Measurements from ENCODE around the gene ATRNL1. TPM values are rescaled to one million over a fixed set of nuclear protein-coding genes. Genes with fewer than 3 reads are reported as not detected.

The ATRNL1 gene
- total and polyA plus RNA-seq, 2 experiments from 2014 or later, result not detected

- DNase-seq, result no peak
- Histone ChIP-seq H4K20me1 (ENCODE audit: insufficient read depth) (no peaks in the 10 kb centered on the region), H3K4me3 (no peak overlapping the region), H3K9ac (no peak overlapping the region), H3K36me3 (ENCODE audit: low read depth) (no peaks in the 10 kb centered on the region), H3F3A (ENCODE audit: insufficient read depth) (no peaks in the 10 kb centered on the region), H3K79me2 (ENCODE audit: insufficient read depth) (no peaks in the 10 kb centered on the region), H3K27me3 (replicated peaks; ENCODE audit: insufficient read depth) (no peaks in the 10 kb centered on the region; the same call in 1 of the 2 replicates), H3K4me2 (ENCODE audit: unreplicated experiment) (no peak overlapping the region), H3K9me3 (ENCODE audit: low read depth) (no peaks in the 10 kb centered on the region), H3K4me1 (ENCODE audit: insufficient read depth) (no peaks in the 10 kb centered on the region), H3K9me2 (ENCODE audit: insufficient read depth) (no peaks in the 10 kb centered on the region), H3K27ac (no peak overlapping the region), H2AFZ (no peak overlapping the region)
- in situ Hi-C loops (cut with MboI), result loop anchor here (10.0 kb wide), 1 partner anchor 483 kb away; no protein-coding TSS in a partner anchor
- TF ChIP-seq EZH2 (IDR thresholded peaks at IDR 0.05; ENCODE audit: insufficient read depth, poor library complexity, severe bottlenecking) (no peak), EZH2phosphoT487 (IDR thresholded peaks at IDR 0.05; ENCODE audit: insufficient read depth, low read depth) (no peak)
Observed at GRCh38 chr10:115801457-115801856, 708.3 kb downstream of the ATRNL1 start.

- no peak overlapping the region for H3K4me2 ChIP-seq (ENCODE audit: unreplicated experiment)
Observed at GRCh38 chr10:115801992-115802391, 708.8 kb downstream of the ATRNL1 start.

GRCh38 chr10:115802911-115803310 lies 709.7 kb downstream of the ATRNL1 start:
- H3K36me3 ChIP-seq (ENCODE audit: low read depth), result no peaks in the 10 kb centered on the region
- H3K9ac ChIP-seq, result no peak overlapping the region
- TF ChIP-seq EZH2phosphoT487 (IDR thresholded peaks at IDR 0.05; ENCODE audit: insufficient read depth, low read depth) (no peak), EZH2 (IDR thresholded peaks at IDR 0.05; ENCODE audit: insufficient read depth, poor library complexity, severe bottlenecking) (no peak)
- H4K20me1 ChIP-seq (ENCODE audit: insufficient read depth), result no peaks in the 10 kb centered on the region
- no peak overlapping the region for H2AFZ ChIP-seq
- no peak overlapping the region for H3K4me3 ChIP-seq
- H3F3A ChIP-seq (ENCODE audit: insufficient read depth), result no peaks in the 10 kb centered on the region
- no peak overlapping the region for H3K27ac ChIP-seq
- H3K4me1 ChIP-seq (ENCODE audit: insufficient read depth), result no peaks in the 10 kb centered on the region
- H3K4me2 ChIP-seq (ENCODE audit: unreplicated experiment), result no peak overlapping the region
- H3K79me2 ChIP-seq (ENCODE audit: insufficient read depth), result no peaks in the 10 kb centered on the region
- H3K27me3 ChIP-seq (replicated peaks; ENCODE audit: insufficient read depth), result no peaks in the 10 kb centered on the region
- no peak for DNase-seq
- in situ Hi-C loops (cut with MboI), result loop anchor here (10.0 kb wide), 1 partner anchor 482 kb away; no protein-coding TSS in a partner anchor
- H3K9me2 ChIP-seq (ENCODE audit: insufficient read depth), result no peaks in the 10 kb centered on the region
- no peaks in the 10 kb centered on the region for H3K9me3 ChIP-seq (ENCODE audit: low read depth)

More at GRCh38 chr10:115801992-115802391, 708.8 kb downstream of the ATRNL1 start:
- Histone ChIP-seq H3K9me2 (ENCODE audit: insufficient read depth) (no peaks in the 10 kb centered on the region), H3K4me1 (ENCODE audit: insufficient read depth) (no peaks in the 10 kb centered on the region), H4K20me1 (ENCODE audit: insufficient read depth) (no peaks in the 10 kb centered on the region), H3K9me3 (ENCODE audit: low read depth) (no peaks in the 10 kb centered on the region), H3K27ac (no peak overlapping the region), H3K27me3 (replicated peaks; ENCODE audit: insufficient read depth) (no peaks in the 10 kb centered on the region; the same call in 1 of the 2 replicates), H3K4me3 (no peak overlapping the region), H3F3A (ENCODE audit: insufficient read depth) (no peaks in the 10 kb centered on the region), H3K9ac (no peak overlapping the region), H2AFZ (no peak overlapping the region), H3K79me2 (ENCODE audit: insufficient read depth) (no peaks in the 10 kb centered on the region), H3K36me3 (ENCODE audit: low read depth) (no peaks in the 10 kb centered on the region)
- 50 to 53% methylated on average over 2 of the region's 2 CpGs for WGBS, 2 experiments (ENCODE audit: low coverage in 1 of 2, low lambda C conversion rate in 2 of 2, missing lambda C conversion rate in 2 of 2)
- DNase-seq, result no peak
- TF ChIP-seq EZH2 (IDR thresholded peaks at IDR 0.05; ENCODE audit: insufficient read depth, poor library complexity, severe bottlenecking), result no peak
- TF ChIP-seq EZH2phosphoT487 (IDR thresholded peaks at IDR 0.05; ENCODE audit: insufficient read depth, low read depth), result no peak
- in situ Hi-C loops (cut with MboI), result loop anchor here (10.0 kb wide), 1 partner anchor 483 kb away; no protein-coding TSS in a partner anchor

GRCh38 chr10:115814542-115814941 lies 721.4 kb downstream of the ATRNL1 start:
- TF ChIP-seq EZH2phosphoT487 (IDR thresholded peaks at IDR 0.05; ENCODE audit: insufficient read depth, low read depth), result no peak
- no peak for TF ChIP-seq EZH2 (IDR thresholded peaks at IDR 0.05; ENCODE audit: insufficient read depth, poor library complexity, severe bottlenecking)
- 43 to 48% methylated on average over 2 of the region's 2 CpGs for WGBS, 2 experiments (ENCODE audit: low coverage in 1 of 2, low lambda C conversion rate in 2 of 2, missing lambda C conversion rate in 2 of 2)

GRCh38 chr10:115818012-115818411 lies 724.8 kb downstream of the ATRNL1 start:
- H3K36me3 ChIP-seq (ENCODE audit: low read depth), result no peaks in the 10 kb centered on the region
- no peaks in the 10 kb centered on the region for H4K20me1 ChIP-seq (ENCODE audit: insufficient read depth)
- no peaks in the 10 kb centered on the region for H3K4me1 ChIP-seq (ENCODE audit: insufficient read depth)
- H3K9ac ChIP-seq, result peak overlapping the region; percentile 53
- no peaks in the 10 kb centered on the region for H3K9me2 ChIP-seq (ENCODE audit: insufficient read depth)
- H3K27ac ChIP-seq, result peak overlapping the region; percentile 29
- no peak for TF ChIP-seq EZH2phosphoT487 (IDR thresholded peaks at IDR 0.05; ENCODE audit: insufficient read depth, low read depth)
- no peak for TF ChIP-seq EZH2 (IDR thresholded peaks at IDR 0.05; ENCODE audit: insufficient read depth, poor library complexity, severe bottlenecking)
- H3K4me3 ChIP-seq, result peak overlapping the region; percentile 62
- 4 to 5% methylated on average over 2 of the region's 2 CpGs for WGBS, 2 experiments (ENCODE audit: low coverage in 1 of 2, low lambda C conversion rate in 2 of 2, missing lambda C conversion rate in 2 of 2)
- no peaks in the 10 kb centered on the region for H3F3A ChIP-seq (ENCODE audit: insufficient read depth)
- H3K79me2 ChIP-seq (ENCODE audit: insufficient read depth), result no peaks in the 10 kb centered on the region
- H2AFZ ChIP-seq, result peak overlapping the region; percentile 84
- H3K9me3 ChIP-seq (ENCODE audit: low read depth), result no peaks in the 10 kb centered on the region
- peak overlapping the region; percentile 87 for H3K4me2 ChIP-seq (ENCODE audit: unreplicated experiment)
- DNase-seq, result peak; percentile 64
- in situ Hi-C loops (cut with MboI), result no loop called here
- no peaks in the 10 kb centered on the region for H3K27me3 ChIP-seq (replicated peaks; ENCODE audit: insufficient read depth)

More at GRCh38 chr10:115814542-115814941, 721.4 kb downstream of the ATRNL1 start:
- no peak overlapping the region for H3K4me2 ChIP-seq (ENCODE audit: unreplicated experiment)
- H3K79me2 ChIP-seq (ENCODE audit: insufficient read depth), result no peaks in the 10 kb centered on the region
- H3F3A ChIP-seq (ENCODE audit: insufficient read depth), result no peaks in the 10 kb centered on the region
- no peak for DNase-seq
- H3K27ac ChIP-seq, result no peak overlapping the region
- in situ Hi-C loops (cut with MboI), result no loop called here
- no peaks in the 10 kb centered on the region for H3K27me3 ChIP-seq (replicated peaks; ENCODE audit: insufficient read depth)
- H3K9me3 ChIP-seq (ENCODE audit: low read depth), result no peaks in the 10 kb centered on the region
- no peaks in the 10 kb centered on the region for H3K9me2 ChIP-seq (ENCODE audit: insufficient read depth)
- no peaks in the 10 kb centered on the region for H3K36me3 ChIP-seq (ENCODE audit: low read depth)
- H3K4me1 ChIP-seq (ENCODE audit: insufficient read depth), result no peaks in the 10 kb centered on the region
- no peak overlapping the region for H2AFZ ChIP-seq
- H3K4me3 ChIP-seq, result no peak overlapping the region
- H3K9ac ChIP-seq, result no peak overlapping the region
- H4K20me1 ChIP-seq (ENCODE audit: insufficient read depth), result no peaks in the 10 kb centered on the region
